Panc1 (cell line): ENCODE measurements around the gene GLB1L2. TPM values are rescaled to one million over a fixed set of nuclear protein-coding genes. Genes with fewer than 3 reads are reported as not detected.

Experiments
- ATAC-seq: fragments of 200-7000 bp; cut with Tn5 transposase; 2 replicates; pipeline ENCODE4 v1.9.1; 2020; ENCODE audit warnings: mild to moderate bottlenecking, moderate library complexity
- BruUV-seq: library from RNA; stranded (reverse); fragments of 400-500 nt; replicated peaks from 2 replicates; lab custom pipeline; 2021; lab: Mats Ljungman, UMichigan
- CTCF ChIA-PET: fragments of 300-600 bp; sonication (Branson Sonifier 250); formaldehyde crosslinking; loops from one replicate; lab custom pipeline; 2022; ENCODE audit warnings: antibody characterized with exemption; lab: Charles Lee
- POLR2A ChIA-PET: fragments of 300-600 bp; sonication (Branson Sonifier 250); formaldehyde crosslinking; loops from one replicate; lab custom pipeline; 2022; ENCODE audit warnings: antibody characterized with exemption; lab: Charles Lee
- DNase-seq: peaks from one replicate; pipeline ENCODE4 v3.0.0-alpha.2; 2010; ENCODE audit warnings: low read depth, low spot score
- H3K27ac ChIP-seq: 2 replicates; pipeline ENCODE4 v1.5.1; 2011; ENCODE audit warnings: mild to moderate bottlenecking, low read length, inconsistent platforms
- H3K27me3 ChIP-seq: fragments of 200-500 bp; sonication (Bioruptor generic); 2 replicates; pipeline ENCODE4 v1.6.0; 2014; ENCODE audit warnings: low read length, inconsistent platforms; ENCODE audit not compliant: control insufficient read depth, insufficient read depth
- H3K36me3 ChIP-seq: fragments of 200-500 bp; sonication (Bioruptor generic); 2 replicates; pipeline ENCODE4 v1.5.1; 2014; ENCODE audit warnings: inconsistent platforms, mild to moderate bottlenecking, low read length, moderate library complexity; ENCODE audit not compliant: control insufficient read depth, insufficient read depth
- H3K4me1 ChIP-seq: 2 replicates; pipeline ENCODE4 v1.5.1; 2011; ENCODE audit warnings: inconsistent platforms, mild to moderate bottlenecking, low read length, moderate library complexity; ENCODE audit not compliant: control insufficient read depth, insufficient read depth
- H3K4me3 ChIP-seq, 2 experiments: 2 replicates each; pipeline ENCODE4 v1.5.1; 2011 to 2012; ENCODE audit warnings: low read depth in 2 of 2, low read length in 2 of 2, mild to moderate bottlenecking in 2 of 2, inconsistent platforms in 1 of 2, moderate library complexity in 1 of 2
- H3K9me3 ChIP-seq: fragments of 200-500 bp; sonication (Bioruptor generic); 2 replicates; pipeline ENCODE4 v1.5.1; 2014; ENCODE audit warnings: low read depth, mild to moderate bottlenecking, inconsistent platforms, low read length, moderate library complexity; ENCODE audit not compliant: control insufficient read depth, insufficient read depth
- POLR2AphosphoS5 ChIP-seq: IDR thresholded peaks from 2 replicates; pipeline ENCODE4 v1.6.1; 2012; ENCODE audit warnings: mild to moderate bottlenecking, low read depth, low read length, moderate library complexity
- SIN3A ChIP-seq: IDR thresholded peaks from 2 replicates; pipeline ENCODE4 v1.6.1; 2012; ENCODE audit warnings: low read depth, mild to moderate bottlenecking, low read length, moderate library complexity, borderline replicate concordance; ENCODE audit not compliant: insufficient read depth
- TCF7L2 ChIP-seq: IDR thresholded peaks from 2 replicates; pipeline ENCODE4 v1.6.1; 2011; ENCODE audit warnings: mild to moderate bottlenecking, low read depth, low read length, inconsistent platforms
- in situ Hi-C: cut with HindIII; loops from 2 replicates; pipeline ENCODE4 v1.10.0; 2016; ENCODE audit warnings: low sequenced_read_pairs, low pct_unique_long_range_greater_than_20kb
- intact Hi-C: fragments of 100-400 bp; cut with micrococcal nuclease; formaldehyde crosslinking; loops from one replicate; pipeline ENCODE4 v1.10.0; 2022; ENCODE audit not compliant: unreplicated experiment
- total RNA-seq: library from RNA; stranded (reverse); gene quantifications from one replicate; pipeline ENCODE4 v1.2.1, GENCODE V29; 2021; ENCODE audit not compliant: unreplicated experiment
- TF ChIP-seq, protein P1 (sequence below), 2 experiments: IDR thresholded peaks; 2 replicates each; pipeline ENCODE4 v1.6.1; 2011 to 2012; ENCODE audit warnings: low read depth in 2 of 2, control low read depth in 1 of 2, low read length in 1 of 2, mild to moderate bottlenecking in 1 of 2, moderate library complexity in 1 of 2; ENCODE audit not compliant: insufficient read depth in 1 of 2
- TF ChIP-seq, protein P2 (sequence below): fragments of 450-650 bp; IDR thresholded peaks from 2 replicates; pipeline ENCODE4 v1.5.1; 2017; ENCODE audit warnings: mild to moderate bottlenecking

GLB1L2 gene
- total RNA-seq, 1 experiment from 2014 or later: 10.4 TPM

DNA sequence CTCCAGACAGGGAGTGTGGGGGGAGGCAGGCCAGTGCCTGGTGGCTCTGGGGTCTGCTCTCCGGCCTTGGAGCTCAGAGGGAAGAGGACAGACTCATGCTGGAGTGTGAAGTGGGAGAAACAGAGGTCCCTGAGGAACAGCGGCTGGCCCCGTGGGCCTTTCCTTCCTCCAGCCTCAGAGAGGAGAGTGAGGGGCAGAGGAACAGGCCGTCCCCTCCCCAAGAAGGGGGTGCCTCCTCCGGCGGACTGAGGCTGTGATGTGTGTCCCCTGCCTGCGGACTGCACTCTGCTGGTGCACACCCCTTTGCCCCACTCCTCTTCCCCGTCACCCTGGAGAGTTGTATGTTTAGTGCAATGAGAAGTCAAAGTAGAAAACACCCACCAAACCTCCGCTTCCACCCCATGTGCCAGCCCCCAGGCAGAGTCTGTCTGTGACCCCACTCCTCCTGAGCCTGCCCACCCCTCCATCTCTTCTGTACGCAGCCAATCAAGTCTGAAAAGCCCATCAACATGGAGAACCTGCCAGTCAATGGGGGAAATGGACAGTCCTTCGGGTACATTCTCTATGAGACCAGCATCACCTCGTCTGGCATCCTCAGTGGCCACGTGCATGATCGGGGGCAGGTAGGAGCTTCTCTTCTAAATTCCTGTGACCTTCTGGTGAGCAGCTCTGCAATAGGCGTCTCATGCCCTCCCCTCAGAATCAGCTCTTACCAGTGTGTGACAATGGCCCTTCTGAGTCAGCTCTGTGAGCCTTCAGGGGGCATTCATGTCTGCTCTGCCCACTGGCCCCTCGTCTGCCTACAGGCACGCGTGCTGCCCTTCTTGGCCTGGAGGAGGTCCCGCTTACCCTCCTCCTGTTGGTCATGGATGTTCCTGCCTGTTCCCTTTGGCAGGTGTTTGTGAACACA is 39.0 kb downstream of the GLB1L2 start:
- ATAC-seq (no peak), DNase-seq (no peak)
- Histone ChIP-seq H3K27ac (no peak overlapping the region), H3K36me3 (no peaks in the 10 kb centered on the region), H3K9me3 (no peaks in the 10 kb centered on the region), H3K4me3 (no peak overlapping the region), H3K4me1 (no peaks in the 10 kb centered on the region), H3K27me3 (no peaks in the 10 kb centered on the region)
- in situ Hi-C loops: no loop called here
- ChIA-PET CTCF (no interaction called here), POLR2A (no interaction called here)
- intact Hi-C loops: no loop called here
- TF ChIP-seq, protein P1, sequence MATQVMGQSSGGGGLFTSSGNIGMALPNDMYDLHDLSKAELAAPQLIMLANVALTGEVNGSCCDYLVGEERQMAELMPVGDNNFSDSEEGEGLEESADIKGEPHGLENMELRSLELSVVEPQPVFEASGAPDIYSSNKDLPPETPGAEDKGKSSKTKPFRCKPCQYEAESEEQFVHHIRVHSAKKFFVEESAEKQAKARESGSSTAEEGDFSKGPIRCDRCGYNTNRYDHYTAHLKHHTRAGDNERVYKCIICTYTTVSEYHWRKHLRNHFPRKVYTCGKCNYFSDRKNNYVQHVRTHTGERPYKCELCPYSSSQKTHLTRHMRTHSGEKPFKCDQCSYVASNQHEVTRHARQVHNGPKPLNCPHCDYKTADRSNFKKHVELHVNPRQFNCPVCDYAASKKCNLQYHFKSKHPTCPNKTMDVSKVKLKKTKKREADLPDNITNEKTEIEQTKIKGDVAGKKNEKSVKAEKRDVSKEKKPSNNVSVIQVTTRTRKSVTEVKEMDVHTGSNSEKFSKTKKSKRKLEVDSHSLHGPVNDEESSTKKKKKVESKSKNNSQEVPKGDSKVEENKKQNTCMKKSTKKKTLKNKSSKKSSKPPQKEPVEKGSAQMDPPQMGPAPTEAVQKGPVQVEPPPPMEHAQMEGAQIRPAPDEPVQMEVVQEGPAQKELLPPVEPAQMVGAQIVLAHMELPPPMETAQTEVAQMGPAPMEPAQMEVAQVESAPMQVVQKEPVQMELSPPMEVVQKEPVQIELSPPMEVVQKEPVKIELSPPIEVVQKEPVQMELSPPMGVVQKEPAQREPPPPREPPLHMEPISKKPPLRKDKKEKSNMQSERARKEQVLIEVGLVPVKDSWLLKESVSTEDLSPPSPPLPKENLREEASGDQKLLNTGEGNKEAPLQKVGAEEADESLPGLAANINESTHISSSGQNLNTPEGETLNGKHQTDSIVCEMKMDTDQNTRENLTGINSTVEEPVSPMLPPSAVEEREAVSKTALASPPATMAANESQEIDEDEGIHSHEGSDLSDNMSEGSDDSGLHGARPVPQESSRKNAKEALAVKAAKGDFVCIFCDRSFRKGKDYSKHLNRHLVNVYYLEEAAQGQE (IDR thresholded peaks at IDR 0.05; ENCODE audit: insufficient read depth in 1 of 2, low read depth in 2 of 2, low read length in 1 of 2): no peak
- TF ChIP-seq TCF7L2: no peak
- no peak for TF ChIP-seq POLR2AphosphoS5
- no peak for TF ChIP-seq SIN3A
- TF ChIP-seq, protein P2, sequence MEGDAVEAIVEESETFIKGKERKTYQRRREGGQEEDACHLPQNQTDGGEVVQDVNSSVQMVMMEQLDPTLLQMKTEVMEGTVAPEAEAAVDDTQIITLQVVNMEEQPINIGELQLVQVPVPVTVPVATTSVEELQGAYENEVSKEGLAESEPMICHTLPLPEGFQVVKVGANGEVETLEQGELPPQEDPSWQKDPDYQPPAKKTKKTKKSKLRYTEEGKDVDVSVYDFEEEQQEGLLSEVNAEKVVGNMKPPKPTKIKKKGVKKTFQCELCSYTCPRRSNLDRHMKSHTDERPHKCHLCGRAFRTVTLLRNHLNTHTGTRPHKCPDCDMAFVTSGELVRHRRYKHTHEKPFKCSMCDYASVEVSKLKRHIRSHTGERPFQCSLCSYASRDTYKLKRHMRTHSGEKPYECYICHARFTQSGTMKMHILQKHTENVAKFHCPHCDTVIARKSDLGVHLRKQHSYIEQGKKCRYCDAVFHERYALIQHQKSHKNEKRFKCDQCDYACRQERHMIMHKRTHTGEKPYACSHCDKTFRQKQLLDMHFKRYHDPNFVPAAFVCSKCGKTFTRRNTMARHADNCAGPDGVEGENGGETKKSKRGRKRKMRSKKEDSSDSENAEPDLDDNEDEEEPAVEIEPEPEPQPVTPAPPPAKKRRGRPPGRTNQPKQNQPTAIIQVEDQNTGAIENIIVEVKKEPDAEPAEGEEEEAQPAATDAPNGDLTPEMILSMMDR: no peak
- no TSS peak for BruUV-seq

DNA sequence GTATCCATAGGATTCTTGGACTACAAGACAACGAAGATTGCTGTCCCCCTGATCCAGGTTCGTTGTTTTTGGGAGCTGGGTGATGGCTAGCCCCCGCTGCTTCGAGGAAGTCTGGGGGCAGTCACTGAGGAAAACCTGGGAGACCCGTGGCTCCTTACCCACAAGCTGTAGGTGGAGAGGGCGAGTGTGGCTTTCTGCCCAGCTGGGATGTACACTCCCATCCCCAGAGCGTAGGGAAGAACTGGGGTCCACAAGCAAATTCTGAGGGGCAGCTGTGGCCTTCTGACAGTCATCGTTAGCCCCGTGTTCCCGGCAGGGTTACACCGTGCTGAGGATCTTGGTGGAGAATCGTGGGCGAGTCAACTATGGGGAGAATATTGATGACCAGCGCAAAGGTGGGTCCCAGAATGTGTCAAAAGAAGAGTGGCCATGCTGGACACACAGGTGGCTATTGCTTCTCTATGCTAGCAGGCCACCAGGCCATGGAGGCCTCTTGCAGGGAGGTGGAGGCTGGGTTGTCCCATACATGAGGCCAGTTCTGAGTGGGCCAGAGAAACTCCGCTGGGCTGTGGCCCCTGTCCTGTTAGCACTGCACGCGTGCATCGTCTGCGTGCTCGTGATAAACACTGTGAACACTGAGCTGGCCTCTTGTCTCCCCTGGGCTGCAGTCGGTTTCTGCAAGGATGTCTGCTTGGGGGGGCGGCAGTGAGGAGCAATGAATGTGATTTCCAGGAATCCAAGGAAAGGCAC is 39.8 kb downstream of the GLB1L2 start:
- CTCF ChIA-PET: no interaction called here
- H3K27me3 ChIP-seq: no peaks in the 10 kb centered on the region

More for the DNA sequence above, 39.8 kb downstream of the GLB1L2 start:
- no peak for DNase-seq
- POLR2A ChIA-PET: interaction anchor here (0.6 to 0.7 kb wide), 2 partner anchors 15 to 101 kb away, joined by 3 read pairs; no protein-coding TSS in a partner anchor
- intact Hi-C loops (no loop called here), in situ Hi-C loops (no loop called here)
- no peak for ATAC-seq
- H3K27ac ChIP-seq: no peak overlapping the region
- TF ChIP-seq, protein P2: no peak
- TF ChIP-seq, protein P1 (IDR thresholded peaks at IDR 0.05; ENCODE audit: insufficient read depth in 1 of 2, low read depth in 2 of 2, low read length in 1 of 2): no peak
- TF ChIP-seq TCF7L2 (no peak), POLR2AphosphoS5 (no peak), SIN3A (no peak)
- no peak overlapping the region for H3K4me3 ChIP-seq
- H3K9me3 ChIP-seq: no peaks in the 10 kb centered on the region
- H3K36me3 ChIP-seq: no peaks in the 10 kb centered on the region
- H3K4me1 ChIP-seq: no peaks in the 10 kb centered on the region
- no TSS peak for BruUV-seq
